ENCODE data around the gene PRKCSH.

The PRKCSH gene, protein sequence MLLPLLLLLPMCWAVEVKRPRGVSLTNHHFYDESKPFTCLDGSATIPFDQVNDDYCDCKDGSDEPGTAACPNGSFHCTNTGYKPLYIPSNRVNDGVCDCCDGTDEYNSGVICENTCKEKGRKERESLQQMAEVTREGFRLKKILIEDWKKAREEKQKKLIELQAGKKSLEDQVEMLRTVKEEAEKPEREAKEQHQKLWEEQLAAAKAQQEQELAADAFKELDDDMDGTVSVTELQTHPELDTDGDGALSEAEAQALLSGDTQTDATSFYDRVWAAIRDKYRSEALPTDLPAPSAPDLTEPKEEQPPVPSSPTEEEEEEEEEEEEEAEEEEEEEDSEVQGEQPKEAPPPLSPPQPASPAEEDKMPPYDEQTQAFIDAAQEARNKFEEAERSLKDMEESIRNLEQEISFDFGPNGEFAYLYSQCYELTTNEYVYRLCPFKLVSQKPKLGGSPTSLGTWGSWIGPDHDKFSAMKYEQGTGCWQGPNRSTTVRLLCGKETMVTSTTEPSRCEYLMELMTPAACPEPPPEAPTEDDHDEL

DNA sequence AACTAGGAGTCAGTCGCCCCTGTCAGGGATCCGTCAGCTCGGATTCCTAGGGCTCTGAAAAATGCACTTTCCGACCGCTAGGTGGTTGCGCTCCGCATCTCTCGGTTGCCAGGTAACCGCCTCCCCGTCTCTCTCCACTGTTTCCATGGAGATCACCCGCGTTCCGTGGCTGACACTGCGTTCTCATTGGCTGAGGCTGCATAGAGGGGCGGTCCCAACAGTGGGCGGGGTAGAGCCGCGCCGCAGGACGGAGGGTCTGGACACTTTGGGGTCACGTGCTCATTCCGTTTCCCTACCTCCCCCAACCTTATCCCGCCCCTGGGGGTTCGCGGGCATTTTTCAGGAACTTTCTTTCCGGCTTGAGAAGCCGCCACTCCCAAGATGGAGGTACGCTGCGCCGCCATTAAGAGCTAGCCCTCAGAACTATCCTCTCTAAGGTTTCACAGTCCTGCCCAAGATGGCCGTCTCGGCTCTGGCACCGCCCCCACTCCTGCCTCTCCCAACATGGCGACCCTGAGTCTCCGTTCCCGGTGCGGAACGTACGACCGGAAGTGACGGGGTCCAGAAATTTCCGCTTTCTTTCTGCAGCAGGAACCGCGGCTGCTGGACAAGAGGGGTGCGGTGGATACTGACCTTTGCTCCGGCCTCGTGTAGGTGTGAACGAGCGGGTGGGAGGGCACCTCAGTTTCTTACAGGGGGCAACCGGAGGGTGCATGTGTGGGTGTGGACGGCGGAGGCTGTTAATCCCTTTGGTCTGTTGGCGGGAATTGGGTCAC lies at the start of gene PRKCSH, which contains the start of gene ODAD3:
PRKCSH (plus strand) TSS at position 579 of the 776 bp plus-strand sequence. CDS start 483 bp downstream, outside the sequence.
ODAD3 (minus strand) TSS at position 65 of the 776 bp plus-strand sequence. CDS start 105 bp downstream, outside the sequence.
- DNase-seq (ENCODE audit: low read depth) = peak; percentile 100

DNA sequence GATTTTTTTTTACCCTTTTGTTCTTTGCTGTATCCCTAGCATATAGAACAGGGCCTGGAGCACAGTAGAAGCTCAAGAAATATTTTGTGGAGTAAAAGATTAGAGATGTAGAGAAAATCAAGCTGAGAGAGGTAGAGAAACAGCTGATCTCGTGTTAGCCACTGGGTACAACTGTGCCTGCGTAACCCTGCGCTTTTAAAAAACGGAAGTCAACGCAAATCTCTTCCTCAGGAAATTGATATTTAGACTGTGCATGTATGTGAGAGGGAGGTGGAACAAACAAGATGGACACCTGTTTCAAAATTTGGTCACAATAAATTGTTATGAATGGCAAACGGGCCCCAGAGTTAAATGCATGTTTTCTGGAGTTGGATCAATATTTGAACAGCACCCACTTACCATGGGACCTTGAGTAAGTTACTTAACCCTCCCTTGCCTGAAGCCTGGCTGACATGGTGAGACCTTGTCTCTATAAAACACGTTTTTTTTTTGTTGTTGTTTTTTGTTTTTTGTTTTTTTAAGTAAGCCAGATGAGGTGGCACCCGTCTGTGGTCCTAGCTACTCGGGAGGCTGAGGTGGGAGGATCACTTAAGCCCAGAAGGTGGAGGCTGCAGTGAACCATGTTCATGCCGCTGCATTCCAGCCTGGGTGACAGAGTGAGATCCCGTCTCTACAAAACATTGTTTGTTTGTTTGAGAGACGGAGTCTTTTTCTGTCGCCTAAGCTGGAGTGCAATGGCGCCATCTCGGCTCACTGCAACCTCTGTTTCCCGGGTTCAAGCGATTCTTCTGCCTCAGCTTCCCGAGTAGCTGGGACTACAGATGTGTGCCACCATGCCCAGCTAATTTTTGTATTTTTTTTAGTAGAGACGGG lies 48.0 kb upstream of the PRKCSH start:
- no peak for DNase-seq (ENCODE audit: low read depth)

DNA sequence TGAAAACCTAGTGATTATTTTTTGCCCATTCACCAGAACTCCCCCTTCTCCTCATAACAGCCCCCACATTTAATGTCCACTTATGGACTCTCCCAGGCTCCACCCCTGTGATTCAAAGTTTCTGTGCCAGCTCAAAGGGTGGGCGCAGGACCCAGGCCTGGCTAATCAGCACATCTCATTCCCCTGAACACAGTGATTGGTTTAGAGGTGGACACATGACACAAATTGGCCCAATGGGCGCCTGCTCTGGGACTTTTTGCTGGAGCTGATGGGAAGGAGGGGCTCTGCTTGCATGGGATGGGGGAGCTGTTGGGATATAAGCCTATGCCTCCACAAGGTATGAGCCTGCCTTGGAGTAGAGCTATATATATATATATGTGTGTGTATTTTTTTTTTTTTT lies 45.1 kb upstream of the PRKCSH start:
- DNase-seq (ENCODE audit: low read depth) = no peak

DNA sequence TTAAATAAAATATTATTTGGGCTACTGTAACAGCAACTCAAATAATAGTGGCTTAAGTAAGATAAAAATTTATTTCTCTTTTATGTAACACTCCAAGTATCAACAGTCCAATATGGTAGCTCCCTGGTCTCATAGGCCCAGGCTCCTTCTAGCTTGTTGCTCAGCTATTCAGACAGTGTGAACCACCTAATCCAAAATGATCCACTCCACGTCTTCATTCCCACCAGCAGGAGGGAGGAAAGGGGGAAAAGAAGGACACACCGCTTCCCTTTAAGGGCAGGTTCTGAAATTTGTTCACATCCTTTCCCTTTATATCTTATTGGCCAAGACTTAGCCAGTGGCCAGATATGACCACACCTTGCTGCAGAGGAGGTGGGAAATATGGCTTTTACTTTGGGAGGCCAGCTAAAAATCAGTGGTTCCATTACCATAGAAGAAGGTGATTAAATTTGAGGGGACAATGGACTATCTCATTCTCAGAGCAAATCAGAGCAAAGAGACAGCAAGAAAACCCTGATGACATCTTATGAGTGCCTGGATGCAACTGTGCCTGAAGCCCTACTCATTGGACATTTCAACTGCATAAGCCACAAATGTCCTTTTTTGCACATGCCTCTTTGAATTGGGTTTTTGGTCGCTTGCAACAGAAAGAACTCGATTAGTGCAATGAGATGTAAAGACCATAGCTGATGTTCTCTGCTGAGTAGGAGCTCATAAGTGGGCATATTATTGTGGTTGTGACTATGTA lies 44.3 kb upstream of the PRKCSH start:
- no peak for DNase-seq (ENCODE audit: low read depth)

GRCh38 chr19:11397089-11397610 lies 38.3 kb upstream of the PRKCSH start:
- DNase-seq (ENCODE audit: low read depth) = no peak

- DNase-seq (ENCODE audit: low read depth) = no peak
Measured at GRCh38 chr19:11399667-11400066, 35.8 kb upstream of the PRKCSH start.

- no peak for DNase-seq (ENCODE audit: low read depth)
Measured at GRCh38 chr19:11400798-11401197, 34.6 kb upstream of the PRKCSH start.

DNA sequence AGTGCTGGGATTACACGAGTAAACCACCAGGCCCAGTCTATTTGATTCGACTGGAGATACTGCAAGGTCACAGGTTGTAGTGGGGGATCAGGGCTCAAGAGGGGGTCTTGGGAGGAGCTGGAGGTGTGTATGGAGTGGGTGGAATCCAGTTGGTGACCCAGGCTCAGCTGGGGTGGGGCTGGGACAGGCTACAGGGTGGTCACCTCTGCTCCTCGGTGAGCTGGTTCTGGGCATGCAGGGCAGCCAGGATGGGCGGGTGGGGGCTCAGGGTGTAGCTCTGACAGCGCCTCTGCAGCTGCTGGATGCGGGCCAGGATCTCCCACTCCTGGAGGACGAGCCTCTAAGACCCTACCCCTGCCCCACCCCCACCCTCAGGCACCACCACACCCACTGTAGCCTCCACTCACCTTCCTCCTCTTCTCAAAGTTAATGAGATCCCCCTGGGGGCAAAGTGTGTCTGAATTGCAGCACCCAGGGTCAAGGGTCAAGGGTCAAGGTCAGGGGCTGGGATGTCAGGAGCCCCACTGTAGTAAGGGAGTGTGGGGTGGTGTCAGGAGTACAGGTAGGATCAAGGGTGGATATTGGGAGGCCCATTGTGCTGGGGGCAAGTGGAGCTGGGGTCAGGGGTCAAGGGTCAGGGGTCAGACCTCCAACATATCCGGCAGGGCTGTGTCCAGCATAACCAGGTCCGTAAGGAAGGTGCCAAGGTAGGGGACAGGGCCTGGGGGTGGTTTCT lies 33.5 kb upstream of the PRKCSH start:
- DNase-seq (ENCODE audit: low read depth) = no peak

GRCh38 chr19:11404588-11405222 lies 30.7 kb upstream of the PRKCSH start:
- no peak for DNase-seq (ENCODE audit: low read depth)

GRCh38 chr19:11405846-11406643 lies 29.4 kb upstream of the PRKCSH start:
- no peak for DNase-seq (ENCODE audit: low read depth)

DNA sequence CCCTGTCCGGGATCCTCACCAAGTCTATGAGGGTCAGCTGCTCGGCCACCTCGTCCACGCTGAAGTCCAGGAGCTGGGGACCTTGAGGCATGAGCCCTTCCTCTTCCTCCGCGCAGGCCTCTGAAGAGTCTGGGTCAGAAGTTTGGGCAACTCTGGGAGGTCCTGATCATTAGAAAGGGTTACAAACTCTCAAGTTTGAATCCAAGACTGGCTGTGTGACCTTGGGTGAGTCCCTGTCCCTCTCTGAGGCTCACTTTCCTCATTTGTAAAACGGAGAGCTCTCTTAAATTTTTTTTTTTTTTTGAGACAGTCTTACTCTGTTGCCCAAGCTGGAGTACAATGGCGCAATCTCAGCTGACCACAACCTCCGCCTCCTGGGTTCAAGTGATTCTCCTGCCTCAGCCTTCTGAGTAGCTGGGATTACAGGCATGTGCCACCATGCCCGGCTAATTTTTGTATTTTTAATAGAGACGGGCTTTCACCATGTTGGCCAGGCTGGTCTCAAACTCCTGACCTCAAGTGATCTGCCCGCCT lies 28.7 kb upstream of the PRKCSH start:
- DNase-seq (ENCODE audit: low read depth) = peak; percentile 39

DNA sequence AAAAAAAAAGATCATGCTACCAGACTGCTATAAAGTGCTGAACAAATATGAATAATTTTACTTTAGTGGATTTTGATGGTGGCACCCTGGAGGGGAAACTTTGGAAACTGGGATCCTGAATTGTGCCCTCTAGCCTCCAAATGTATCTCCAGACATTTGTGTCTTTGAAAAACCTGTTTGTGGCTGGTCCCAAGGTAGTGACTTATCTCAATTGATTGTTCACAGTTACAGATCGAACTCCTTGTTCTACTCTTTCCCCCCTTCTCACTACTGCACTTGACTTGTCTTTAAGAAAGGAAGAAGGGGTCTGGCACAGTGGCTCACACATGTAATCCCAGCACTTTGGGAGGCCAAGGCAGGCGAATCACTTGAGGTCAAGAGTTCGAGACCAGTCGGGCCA lies 26.8 kb upstream of the PRKCSH start:
- DNase-seq (ENCODE audit: low read depth) = no peak

DNA sequence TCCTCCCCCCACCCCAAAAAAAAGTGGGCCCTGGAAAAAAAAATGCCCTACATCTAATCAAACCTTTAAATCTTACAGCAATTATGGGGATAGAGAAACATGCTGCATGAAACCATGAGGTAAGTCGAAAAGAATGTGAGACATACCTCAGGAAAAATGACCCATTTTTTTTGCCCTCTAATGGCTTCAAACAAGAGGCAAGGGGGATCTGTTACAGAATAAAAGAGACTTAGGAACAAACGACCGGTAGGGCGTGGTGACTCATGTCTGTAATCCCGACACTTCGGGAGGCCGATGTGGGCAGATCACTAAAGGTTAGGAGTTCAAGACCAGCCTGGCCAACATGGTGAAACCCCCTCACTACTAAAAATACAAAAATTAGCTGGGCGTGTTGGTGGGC lies 24.8 kb upstream of the PRKCSH start:
- DNase-seq (ENCODE audit: low read depth) = peak; percentile 41

GRCh38 chr19:11414544-11414943 lies 20.9 kb upstream of the PRKCSH start:
- DNase-seq (ENCODE audit: low read depth) = no peak

DNA sequence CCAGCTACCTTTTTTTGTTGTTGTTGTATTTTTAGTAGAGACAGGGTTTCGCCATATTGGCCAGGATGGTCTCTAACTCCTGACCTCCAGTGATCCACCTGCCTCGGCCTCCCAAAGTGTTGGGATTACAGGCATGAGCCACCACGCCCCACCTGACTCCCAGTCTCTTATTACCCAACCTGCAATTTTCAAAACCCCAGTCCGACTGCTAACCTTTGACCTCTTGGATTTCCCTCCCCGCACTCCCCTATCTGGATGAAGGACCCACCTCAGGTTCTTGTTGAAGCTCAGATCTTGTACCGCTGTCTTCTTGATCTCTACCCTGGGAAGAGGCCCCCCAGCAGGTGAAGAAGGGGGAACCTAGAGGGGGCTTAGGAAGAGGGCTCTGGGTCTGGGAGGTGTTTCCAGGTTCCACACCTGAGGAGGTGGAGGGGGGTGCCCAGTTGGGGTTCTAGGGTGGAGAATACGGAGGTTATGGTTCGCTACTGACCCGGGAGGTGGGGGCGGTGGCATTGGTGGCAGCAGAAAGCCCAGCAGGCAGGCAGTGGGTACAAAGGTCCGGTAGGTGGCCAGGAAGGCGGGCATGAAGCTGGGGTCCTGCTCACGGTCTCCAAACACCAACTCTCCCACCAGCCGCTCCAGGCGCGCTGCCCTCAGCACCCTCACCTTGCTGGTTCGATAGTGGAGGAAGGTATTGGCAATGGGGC lies 18.9 kb upstream of the PRKCSH start:
- no peak for DNase-seq (ENCODE audit: low read depth)

GRCh38 chr19:11418094-11418548 lies 17.3 kb upstream of the PRKCSH start:
- DNase-seq (ENCODE audit: low read depth) = no peak

- no peak for DNase-seq (ENCODE audit: low read depth)
Measured at GRCh38 chr19:11418549-11419506, 16.6 kb upstream of the PRKCSH start, which contains the start of gene RGL3. TSS of gene RGL3 (minus strand) at chr19:11419314. CDS start at chr19:11419278, 36 bp downstream.

Data from amniotic epithelial cell (primary cell).